ENCODE results near the gene R3HDM2.
"Not testable (repeated sequence)": the region's sequence is repeated elsewhere in the genome, so short reads cannot be mapped to it uniquely, and the experiment has no call there.

Gene R3HDM2

GRCh38 chr12:57330992-57331391 is 99.9 kb downstream of the R3HDM2 start:
- no peak for DNase-seq (ENCODE audit: low read depth in 2 of 2)

DNA sequence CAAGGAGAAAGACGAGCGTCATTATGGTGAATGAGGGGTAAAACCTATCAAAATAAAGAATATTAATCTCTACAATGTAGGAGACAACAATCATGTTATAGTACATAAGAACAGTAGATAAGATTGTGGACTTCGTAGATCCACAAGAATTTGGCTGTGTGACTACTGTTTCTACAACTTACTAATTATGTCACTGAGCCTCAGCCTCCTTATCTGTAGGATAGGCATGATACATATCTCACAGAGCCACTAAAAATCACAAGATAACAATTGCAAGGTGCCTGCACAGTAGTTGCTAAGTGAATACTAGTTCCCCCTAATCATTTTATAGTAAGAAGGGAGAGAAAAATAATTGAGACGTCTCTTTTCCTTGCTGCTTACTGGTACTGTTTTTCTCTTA is 101.6 kb downstream of the R3HDM2 start:
- no peak for DNase-seq (ENCODE audit: low read depth in 2 of 2)

GRCh38 chr12:57325395-57325794 is 105.4 kb downstream of the R3HDM2 start:
- DNase-seq (ENCODE audit: low read depth in 2 of 2): no peak

- no peak for DNase-seq (ENCODE audit: low read depth in 2 of 2)
Observed at GRCh38 chr12:57323416-57323815, 107.4 kb downstream of the R3HDM2 start.

DNA sequence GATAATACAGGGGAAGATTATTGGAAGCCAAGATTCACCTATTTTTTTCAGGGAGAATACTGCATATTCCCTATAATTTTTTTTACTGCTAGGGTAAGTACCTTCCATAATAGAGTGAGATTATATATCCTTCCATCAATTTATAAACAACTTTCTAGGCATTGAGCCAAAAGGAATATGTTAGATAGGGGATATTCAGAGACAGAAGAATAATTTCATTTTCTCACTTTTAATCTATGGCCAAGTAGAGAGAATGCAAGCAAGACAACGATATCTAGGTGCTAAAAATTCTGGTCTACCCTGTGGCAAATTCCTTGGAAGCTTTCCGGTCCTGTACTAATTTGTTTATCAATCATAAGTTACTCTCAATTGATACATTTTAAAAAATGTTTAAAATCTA is 110.2 kb downstream of the R3HDM2 start:
- no peak for DNase-seq (ENCODE audit: low read depth in 2 of 2)

DNA sequence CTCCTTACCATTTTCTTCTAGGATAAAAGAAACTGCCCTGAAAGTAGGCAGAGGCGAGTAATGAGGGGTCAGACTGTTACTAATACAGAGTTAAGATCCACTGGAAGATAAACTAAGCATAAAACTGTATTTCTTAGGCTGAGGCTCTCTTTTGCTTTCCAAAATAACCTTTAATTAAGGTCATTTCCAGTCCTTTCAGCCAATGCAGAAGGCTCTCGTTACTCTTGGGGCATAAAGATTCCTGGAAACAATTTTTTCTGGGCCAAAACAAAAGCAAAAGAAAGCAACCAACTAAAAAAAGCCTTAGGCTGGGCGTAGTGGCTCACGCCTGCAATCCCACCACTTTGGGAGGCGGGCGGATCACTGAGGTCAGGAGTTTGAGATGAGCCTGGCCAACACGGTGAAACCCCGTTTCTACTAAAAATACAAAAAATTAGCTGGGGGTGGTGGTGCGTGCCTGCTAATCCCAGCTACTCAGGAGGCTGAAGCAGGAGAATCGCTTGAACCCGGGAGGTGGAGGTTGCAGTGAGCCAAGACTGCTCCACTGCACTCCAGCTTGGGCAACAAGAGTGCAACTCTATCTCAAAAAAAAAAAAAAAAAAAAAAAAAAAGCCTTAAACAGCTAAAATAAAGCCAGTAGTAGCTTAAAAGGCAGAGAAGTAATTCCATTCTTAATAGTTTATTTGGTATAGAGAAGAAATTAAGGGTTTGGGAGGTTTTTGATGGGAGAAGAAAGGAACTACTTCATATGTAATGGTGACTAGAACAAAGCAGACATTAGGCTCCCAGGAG is 111.0 kb downstream of the R3HDM2 start:
- no peak for DNase-seq (ENCODE audit: low read depth in 2 of 2)

GRCh38 chr12:57315681-57316080 is 115.2 kb downstream of the R3HDM2 start:
- no peak for DNase-seq (ENCODE audit: low read depth in 2 of 2)

DNA sequence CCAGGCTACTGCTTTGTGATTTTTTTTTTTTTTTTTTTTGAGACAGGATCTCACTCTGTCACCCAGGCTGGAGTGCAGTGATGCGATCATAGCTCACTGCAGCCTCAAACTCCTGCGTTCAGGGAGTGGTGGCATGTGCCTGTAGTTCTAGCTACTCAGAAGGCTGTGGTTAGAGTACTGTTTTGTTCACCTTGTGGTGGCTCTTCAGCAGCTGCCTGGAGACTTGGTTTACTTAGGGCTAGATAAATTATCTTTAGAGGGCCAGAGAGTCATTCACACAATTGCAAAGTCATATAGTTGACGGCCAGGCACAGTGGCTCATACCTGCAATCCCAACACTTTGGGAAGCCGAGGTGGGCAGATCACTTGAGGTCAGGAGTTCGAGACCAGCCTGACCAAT is 118.6 kb downstream of the R3HDM2 start:
- not testable (repeated sequence) for DNase-seq (ENCODE audit: low read depth in 2 of 2)

DNA sequence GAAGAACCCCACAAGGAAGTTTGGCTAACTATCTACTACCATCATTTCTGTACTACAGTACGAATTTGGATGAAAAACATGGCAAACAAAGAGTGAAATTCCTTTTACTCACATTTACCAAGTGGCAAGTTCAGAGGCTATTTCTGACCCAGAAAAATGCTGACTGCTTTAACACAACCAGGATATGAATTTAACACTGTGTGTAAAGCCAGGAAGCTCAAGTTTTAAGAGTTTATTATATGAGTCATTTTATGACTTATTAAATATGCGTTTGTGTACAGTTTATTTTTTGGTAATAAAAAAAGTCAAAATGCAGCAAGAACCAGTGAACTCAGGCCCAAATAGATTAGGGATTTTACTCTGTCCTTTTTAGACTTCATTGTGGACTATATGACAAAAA is 121.4 kb downstream of the R3HDM2 start:
- no peak for DNase-seq (ENCODE audit: low read depth in 2 of 2)

- DNase-seq (ENCODE audit: low read depth in 2 of 2): no peak
Observed at GRCh38 chr12:57300961-57301584, 129.8 kb downstream of the R3HDM2 start.

- DNase-seq (ENCODE audit: low read depth in 2 of 2): no peak
Observed at GRCh38 chr12:57299514-57300016, 131.3 kb downstream of the R3HDM2 start.

GRCh38 chr12:57296291-57296690 is 134.6 kb downstream of the R3HDM2 start:
- DNase-seq (ENCODE audit: low read depth in 2 of 2): no peak

DNA sequence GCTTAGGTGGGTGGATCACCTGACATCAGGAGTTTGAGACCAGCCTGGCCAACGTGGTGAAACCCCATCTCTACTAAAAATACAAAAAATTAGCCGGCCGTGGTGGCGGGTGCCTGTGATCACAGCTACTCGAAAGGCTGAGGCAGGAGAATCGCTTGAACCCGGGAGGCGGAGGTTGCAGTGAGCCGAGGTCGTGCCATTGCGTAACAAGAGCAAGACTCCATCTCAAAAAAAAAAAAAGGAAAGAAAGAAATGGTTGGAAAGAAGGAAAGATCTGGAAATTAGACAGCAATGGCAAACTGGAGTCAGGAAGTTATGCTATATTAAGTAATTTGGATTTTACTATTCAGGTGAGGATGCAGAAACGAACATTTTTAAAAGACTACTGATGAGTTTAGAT is 148.8 kb downstream of the R3HDM2 start:
- not testable (repeated sequence) for DNase-seq (ENCODE audit: low read depth in 2 of 2)

DNA sequence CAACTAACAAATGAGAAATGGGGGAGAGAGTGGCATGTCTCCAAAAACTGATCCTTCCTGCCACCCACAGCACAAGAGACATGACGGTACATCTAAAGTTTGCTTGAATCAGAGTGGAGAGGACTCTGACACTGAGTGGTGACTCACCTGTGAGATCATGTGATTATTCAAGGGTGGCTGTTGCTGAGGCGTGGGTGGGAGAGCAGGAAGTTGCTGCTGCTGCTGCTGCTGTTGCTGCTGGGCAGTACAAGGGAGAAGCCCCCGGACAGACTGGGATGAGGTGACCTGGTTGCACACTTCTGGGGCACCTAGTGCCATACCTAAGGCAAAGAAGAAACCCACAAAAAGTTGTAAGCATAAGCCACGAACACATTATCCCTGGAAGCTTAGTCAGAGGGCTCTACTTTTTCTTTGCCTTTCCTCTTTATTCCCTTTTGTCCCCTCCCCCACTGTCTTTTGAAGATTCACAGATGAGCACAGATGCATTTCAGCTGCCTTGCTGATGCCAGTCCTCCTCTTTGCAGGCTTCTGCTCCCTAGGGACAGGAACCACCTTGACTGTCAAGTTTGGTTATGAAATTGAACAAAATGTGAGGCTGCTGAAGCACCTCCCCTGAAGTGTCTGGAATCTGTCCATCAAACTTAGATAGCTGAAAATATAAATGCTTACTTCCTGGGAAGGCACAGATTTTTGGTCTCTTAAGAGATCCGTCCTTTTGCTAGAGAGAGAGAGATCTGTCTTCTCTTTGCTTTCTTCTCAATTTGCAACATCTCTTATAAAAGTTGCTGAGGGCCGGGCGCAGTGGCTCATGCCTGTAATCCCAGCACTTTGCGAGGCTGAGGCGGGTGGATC is 150.4 kb downstream of the R3HDM2 start:
- peak; percentile 55 to 67 for DNase-seq (ENCODE audit: low read depth in 2 of 2)

GRCh38 chr12:57278465-57279381 is 152.1 kb downstream of the R3HDM2 start:
- DNase-seq (ENCODE audit: low read depth in 2 of 2): no peak

DNA sequence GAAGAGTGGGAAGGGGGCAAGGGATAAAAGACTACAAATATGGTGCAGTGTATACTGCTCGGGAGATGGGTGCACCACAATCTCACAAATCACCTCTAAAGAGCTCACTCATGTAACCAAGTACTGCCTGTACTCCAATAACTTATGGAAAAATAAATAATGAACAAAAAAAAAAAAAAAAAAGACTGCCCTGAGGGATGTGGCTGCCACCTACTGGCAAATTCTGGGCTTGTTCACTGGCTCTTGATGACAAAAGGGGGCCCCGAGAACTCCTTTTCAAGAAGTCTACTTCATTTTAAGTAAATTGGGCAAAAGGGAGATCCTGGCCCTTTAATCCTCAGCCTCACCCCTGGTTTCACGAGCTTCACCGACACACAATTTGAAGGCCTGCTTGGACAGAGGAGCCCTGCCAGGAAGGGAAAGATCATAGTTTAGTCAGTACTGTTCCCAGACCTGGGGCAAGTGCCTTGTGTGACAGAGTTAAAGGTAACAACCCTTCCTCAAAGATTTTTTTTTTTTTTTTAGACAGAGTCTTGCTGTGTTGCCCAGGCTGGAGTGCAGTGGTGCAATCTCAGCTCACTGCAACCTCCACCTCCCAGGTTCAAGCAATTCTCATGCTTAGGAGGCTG is 153.8 kb downstream of the R3HDM2 start:
- DNase-seq (ENCODE audit: low read depth in 2 of 2): no peak

DNA sequence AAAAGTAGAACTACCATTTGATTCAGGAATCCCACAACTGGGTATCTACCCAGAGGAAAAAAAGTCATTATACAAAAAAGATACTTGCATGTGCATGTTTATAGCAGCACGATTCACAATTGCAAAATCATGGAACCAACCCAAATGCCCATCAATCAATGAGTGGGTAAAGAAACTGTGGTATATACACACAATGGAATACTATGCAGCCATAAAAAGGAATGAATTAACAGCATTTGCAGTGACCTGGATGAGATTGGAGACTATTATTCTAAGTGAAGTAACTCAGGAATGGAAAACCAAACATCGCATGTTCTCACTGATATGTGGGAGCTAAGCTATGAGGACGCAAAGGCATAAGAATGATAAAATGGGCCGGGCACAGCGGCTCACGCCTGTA is 154.6 kb downstream of the R3HDM2 start:
- not testable (repeated sequence) for DNase-seq (ENCODE audit: low read depth in 2 of 2)

DNA sequence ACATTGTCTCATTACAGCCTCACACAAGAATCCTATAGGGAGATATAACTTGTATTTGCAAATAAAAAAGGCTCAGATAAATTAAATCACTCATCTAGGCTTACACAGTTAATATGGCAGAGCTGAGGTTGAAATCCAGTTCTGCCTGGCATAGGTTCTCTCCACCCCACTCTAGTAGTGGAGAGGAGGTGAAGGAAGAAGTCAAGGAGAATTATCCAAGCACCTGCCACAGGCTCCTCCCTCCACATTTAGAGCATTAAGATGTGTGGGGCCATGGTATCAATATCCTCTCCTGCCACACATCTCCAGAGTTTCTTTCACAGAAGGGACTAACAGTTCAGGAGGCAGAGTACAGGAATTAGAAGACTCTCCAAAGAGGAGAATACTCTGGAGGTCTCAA is 157.3 kb downstream of the R3HDM2 start:
- DNase-seq (ENCODE audit: low read depth in 2 of 2): no peak

GRCh38 chr12:57272337-57273151 is 158.3 kb downstream of the R3HDM2 start:
- no peak for DNase-seq (ENCODE audit: low read depth in 2 of 2)

GRCh38 chr12:57270966-57271470 is 159.8 kb downstream of the R3HDM2 start:
- DNase-seq (ENCODE audit: low read depth in 2 of 2): no peak

Measured in activated CD4-positive, alpha-beta T cell treated with anti-CD3 and anti-CD28 coated beads for 24 hours (primary cell).